CD4-positive, alpha-beta T cell treated with Interleukin-1 beta for 1 hour (primary cell): Measurements from ENCODE around the gene OSER1.
"Not testable (repeated sequence)": the region's sequence is repeated elsewhere in the genome, so short reads cannot be mapped to it uniquely, and the experiment has no call there.

Experiments used
- DNase-seq, 2 donors: peaks; one replicate each; pipeline ENCODE4 v3.0.0-alpha.2; 2020 to 2022

Gene OSER1

GRCh38 chr20:44210406-44211176, at the start of gene OSER1:
Gene OSER1, minus strand, starts transcription at chr20:44210771. Its CDS starts 3,814 bp downstream, at chr20:44206957.
- peak; percentile 98 for DNase-seq

- no peak for DNase-seq
These were observed 47.8 kb upstream of the OSER1 start for GRCh38 chr20:44258226-44258890.

GRCh38 chr20:44256961-44257360, 46.4 kb upstream of the OSER1 start:
- no peak for DNase-seq

GRCh38 chr20:44255942-44256341, 45.4 kb upstream of the OSER1 start:
- no peak for DNase-seq

GRCh38 chr20:44254073-44254472, 43.5 kb upstream of the OSER1 start:
- no peak for DNase-seq

- DNase-seq = no peak
These were observed 43.0 kb upstream of the OSER1 start for GRCh38 chr20:44253528-44253927.

GRCh38 chr20:44251284-44251683, 40.7 kb upstream of the OSER1 start:
- no peak for DNase-seq

GRCh38 chr20:44248410-44248759, 37.8 kb upstream of the OSER1 start:
- no peak for DNase-seq

- peak in 1 of 2 donors; percentile 2 for DNase-seq
These were observed 37.2 kb upstream of the OSER1 start for GRCh38 chr20:44247586-44248409.

GRCh38 chr20:44247131-44247571, 36.6 kb upstream of the OSER1 start, which contains the start of gene GDAP1L1:
Gene GDAP1L1, plus strand, starts transcription at chr20:44247308. Its CDS starts 27 bp downstream, at chr20:44247335.
- no peak for DNase-seq

GRCh38 chr20:44245977-44246376, 35.4 kb upstream of the OSER1 start:
- no peak for DNase-seq

GRCh38 chr20:44241796-44242195, 31.2 kb upstream of the OSER1 start:
- no peak for DNase-seq

GRCh38 chr20:44236840-44237239, 26.3 kb upstream of the OSER1 start:
- DNase-seq = not testable (repeated sequence)

GRCh38 chr20:44235702-44236101, 25.1 kb upstream of the OSER1 start:
- no peak for DNase-seq

GRCh38 chr20:44234566-44235317, 24.2 kb upstream of the OSER1 start:
- no peak for DNase-seq

- DNase-seq = no peak
These were observed 23.0 kb upstream of the OSER1 start for GRCh38 chr20:44233436-44234016.

GRCh38 chr20:44232469-44232856, 21.9 kb upstream of the OSER1 start:
- not testable (repeated sequence) for DNase-seq

- DNase-seq = no peak
These were observed 21.3 kb upstream of the OSER1 start for GRCh38 chr20:44231713-44232468.

GRCh38 chr20:44231193-44231592, 20.6 kb upstream of the OSER1 start:
- DNase-seq = no peak

- DNase-seq = no peak
These were observed 18.1 kb upstream of the OSER1 start for GRCh38 chr20:44228465-44229258.

GRCh38 chr20:44224637-44225036, 14.1 kb upstream of the OSER1 start:
- no peak for DNase-seq
